Prostate gland (tissue), 2 donors: ENCODE data around the gene CNTRL.

Experiments
- POLR2A ChIP-seq: fragments of 450-650 bp; IDR thresholded peaks from one replicate; pipeline ENCODE4 v1.6.1; 2016; ENCODE audit warnings: antibody characterized with exemption, mild to moderate bottlenecking
- TF ChIP-seq, protein P1 (sequence below), 4 experiments: fragments of 200-600 bp in 2 of 4; fragments of 450-650 bp in 2 of 4; sonication (generic) in 2 of 4; IDR thresholded peaks; 1 replicate in 3 of 4; 2 replicates in 1 of 4; pipeline ENCODE4 v1.5.1; 2016 to 2019; ENCODE audit warnings: antibody characterized with exemption in 4 of 4, mild to moderate bottlenecking in 2 of 4, moderate library complexity in 2 of 4

DNA sequence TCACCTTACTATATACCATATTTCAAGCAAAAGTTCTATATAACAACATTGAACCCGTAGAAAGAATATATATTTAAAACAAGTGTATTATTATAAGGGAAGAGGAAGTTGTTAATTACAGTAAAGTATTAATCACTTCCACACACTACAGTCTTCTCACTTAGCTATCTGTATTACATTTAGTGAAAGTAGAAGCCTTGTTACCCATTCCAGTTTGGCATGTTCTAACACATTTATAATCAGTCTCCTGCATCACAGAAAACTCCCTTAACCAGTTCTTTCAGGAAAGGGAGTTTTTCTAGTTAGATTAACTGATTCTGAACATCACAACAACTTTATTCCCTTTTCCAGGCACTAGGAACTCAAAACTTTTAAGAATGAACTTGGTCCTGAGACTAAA is 120.0 kb downstream of the CNTRL start:
- TF ChIP-seq, protein P1, sequence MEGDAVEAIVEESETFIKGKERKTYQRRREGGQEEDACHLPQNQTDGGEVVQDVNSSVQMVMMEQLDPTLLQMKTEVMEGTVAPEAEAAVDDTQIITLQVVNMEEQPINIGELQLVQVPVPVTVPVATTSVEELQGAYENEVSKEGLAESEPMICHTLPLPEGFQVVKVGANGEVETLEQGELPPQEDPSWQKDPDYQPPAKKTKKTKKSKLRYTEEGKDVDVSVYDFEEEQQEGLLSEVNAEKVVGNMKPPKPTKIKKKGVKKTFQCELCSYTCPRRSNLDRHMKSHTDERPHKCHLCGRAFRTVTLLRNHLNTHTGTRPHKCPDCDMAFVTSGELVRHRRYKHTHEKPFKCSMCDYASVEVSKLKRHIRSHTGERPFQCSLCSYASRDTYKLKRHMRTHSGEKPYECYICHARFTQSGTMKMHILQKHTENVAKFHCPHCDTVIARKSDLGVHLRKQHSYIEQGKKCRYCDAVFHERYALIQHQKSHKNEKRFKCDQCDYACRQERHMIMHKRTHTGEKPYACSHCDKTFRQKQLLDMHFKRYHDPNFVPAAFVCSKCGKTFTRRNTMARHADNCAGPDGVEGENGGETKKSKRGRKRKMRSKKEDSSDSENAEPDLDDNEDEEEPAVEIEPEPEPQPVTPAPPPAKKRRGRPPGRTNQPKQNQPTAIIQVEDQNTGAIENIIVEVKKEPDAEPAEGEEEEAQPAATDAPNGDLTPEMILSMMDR (IDR thresholded peaks at IDR 0.05), result no peak
- no peak for TF ChIP-seq POLR2A
